Activated naive CD8-positive, alpha-beta T cell (primary cell): Measurements from ENCODE around the gene ST8SIA5.

Experiments
- H3K27ac Mint-ChIP-seq: one replicate; pipeline ENCODE4 v1.8.0; 2021; ENCODE audit warnings: mixed read lengths
- H3K27me3 Mint-ChIP-seq: one replicate; pipeline ENCODE4 v1.8.0; 2021; ENCODE audit warnings: mixed read lengths
- H3K36me3 Mint-ChIP-seq: one replicate; pipeline ENCODE4 v1.8.0; 2021; ENCODE audit warnings: mixed read lengths
- H3K4me1 Mint-ChIP-seq: one replicate; pipeline ENCODE4 v1.8.0; 2021; ENCODE audit warnings: low read depth, mixed read lengths
- H3K4me3 Mint-ChIP-seq: one replicate; pipeline ENCODE4 v1.8.0; 2021; ENCODE audit warnings: mild to moderate bottlenecking, mixed read lengths
- H3K9me3 Mint-ChIP-seq: one replicate; pipeline ENCODE4 v1.8.0; 2021; ENCODE audit warnings: low read depth, mixed read lengths

ST8SIA5 gene

DNA sequence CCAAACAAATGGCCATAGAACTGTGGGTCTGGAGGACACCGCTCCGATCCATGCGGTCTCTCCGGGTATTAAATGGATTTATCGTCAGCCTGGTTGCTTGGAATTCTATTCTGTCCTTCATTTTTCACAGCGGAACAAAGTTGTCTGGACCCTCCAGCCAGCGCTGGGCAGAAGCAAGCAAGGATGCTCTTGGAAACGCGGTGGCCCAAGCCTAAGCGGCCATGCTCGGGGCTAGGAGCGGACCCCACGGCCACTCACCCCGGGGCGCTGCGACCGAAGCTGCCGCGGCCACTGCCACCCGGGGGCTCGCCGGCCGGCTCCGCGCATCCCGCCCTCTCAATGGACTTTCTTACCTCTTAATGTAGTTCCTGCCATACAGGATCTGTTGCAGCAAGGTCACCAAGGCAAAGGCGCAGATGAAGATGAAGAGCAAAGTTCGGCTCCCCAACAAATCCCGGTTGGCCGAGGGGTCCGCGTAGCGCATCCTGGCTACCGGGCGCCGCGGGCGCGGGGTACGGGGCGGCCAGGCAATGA, 761 bp downstream of the ST8SIA5 start:
- H3K9me3 Mint-ChIP-seq: no peaks in the 10 kb centered on the region
- H3K27me3 Mint-ChIP-seq: peaks cover 39% of the 10 kb centered on the region
- no peaks in the 10 kb centered on the region for H3K36me3 Mint-ChIP-seq
- H3K4me1 Mint-ChIP-seq: peaks cover 21% of the 10 kb centered on the region
- no peak overlapping the region for H3K27ac Mint-ChIP-seq
- H3K4me3 Mint-ChIP-seq: no peak overlapping the region

DNA sequence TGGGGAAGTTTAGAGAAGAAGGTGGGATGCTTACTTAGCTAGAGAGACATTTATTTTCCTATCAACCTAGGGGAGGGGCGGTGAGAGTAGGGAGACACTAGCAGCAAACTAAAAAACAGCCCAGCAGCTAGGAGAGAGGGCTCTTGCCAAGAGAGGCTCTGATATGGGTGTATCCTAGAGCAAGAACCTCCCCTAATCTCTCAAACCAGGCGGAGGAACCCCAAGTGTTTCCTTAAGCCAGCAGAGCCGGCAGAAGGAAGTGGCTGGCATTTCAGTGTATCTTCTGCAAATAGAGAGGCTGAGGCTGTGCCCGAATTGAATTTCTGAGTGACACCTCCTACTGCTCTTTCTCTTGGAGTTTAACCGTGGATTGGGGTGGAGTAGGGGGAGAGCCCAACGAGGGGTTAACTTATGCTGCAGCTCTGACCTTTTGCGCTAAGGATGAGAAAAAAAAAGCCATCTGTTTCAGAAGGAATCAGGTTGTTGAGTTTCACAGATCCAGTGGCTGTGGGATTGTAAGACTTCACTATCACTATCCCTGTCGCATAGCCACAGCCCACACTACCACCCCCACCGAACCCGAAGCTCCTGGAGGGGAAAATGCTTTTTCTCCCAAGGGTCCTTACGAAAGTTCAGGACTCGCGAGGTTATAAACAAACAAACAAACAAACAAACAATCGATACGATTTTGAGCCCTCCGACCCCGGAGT, 1.4 kb downstream of the ST8SIA5 start:
- no peak overlapping the region for H3K27ac Mint-ChIP-seq
- H3K9me3 Mint-ChIP-seq: no peaks in the 10 kb centered on the region
- no peak overlapping the region for H3K4me3 Mint-ChIP-seq
- H3K27me3 Mint-ChIP-seq: peaks cover 34% of the 10 kb centered on the region
- H3K4me1 Mint-ChIP-seq: peaks cover 21% of the 10 kb centered on the region
- no peaks in the 10 kb centered on the region for H3K36me3 Mint-ChIP-seq

DNA sequence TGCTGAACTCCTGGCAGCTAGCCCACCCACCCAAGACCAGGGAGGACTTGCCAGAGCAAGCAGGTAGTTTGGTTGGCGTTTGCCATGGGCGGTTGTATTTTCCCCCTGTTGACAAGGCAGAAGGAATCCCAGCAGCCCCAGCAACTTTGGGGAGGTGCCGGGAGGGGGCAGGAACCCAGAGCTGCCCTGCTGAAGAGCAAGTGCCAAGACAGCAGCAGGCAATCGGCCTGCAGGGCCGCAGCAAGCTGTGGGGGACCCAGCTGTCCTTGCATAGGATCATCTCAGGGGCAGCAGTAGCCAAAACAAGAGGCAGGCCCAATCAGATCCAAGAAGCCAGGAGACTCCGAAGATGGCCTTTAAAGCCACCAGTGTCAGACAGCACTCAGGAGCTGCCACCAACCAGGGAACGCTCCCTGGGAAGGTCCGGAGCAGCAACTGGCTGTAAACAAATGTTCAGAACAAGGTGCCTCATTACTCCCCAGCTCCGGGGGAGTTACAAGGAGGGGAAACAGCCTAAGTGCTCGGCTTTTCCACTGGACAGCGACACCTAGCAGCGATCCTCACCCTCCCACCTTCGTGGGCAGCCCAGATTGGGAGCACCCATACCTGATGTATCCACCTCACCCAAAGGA, 2.1 kb downstream of the ST8SIA5 start:
- Mint-ChIP-seq H3K27me3 (peaks cover 34% of the 10 kb centered on the region), H3K27ac (no peak overlapping the region), H3K4me3 (no peak overlapping the region), H3K36me3 (no peaks in the 10 kb centered on the region), H3K9me3 (no peaks in the 10 kb centered on the region), H3K4me1 (peaks cover 21% of the 10 kb centered on the region)

DNA sequence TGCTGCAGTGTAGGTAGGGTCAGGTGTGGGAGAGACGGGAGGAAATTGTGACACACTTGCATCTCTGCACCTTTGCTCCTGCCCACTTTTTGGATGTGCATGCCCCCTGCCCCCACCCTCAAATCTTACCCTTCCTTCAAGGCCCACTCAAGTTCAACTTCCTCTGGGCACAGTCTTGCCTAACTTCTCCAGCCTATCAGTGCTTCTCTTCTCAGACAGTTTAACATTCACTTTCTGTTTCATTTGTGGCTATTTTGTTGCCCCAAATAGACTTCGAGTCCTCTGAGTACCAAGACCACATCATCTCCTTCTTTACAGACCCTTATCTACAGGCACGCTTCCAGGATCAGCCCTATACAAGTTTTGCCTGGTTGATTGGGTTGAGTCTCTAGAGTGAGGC, 2.7 kb downstream of the ST8SIA5 start:
- H3K9me3 Mint-ChIP-seq: no peaks in the 10 kb centered on the region
- no peak overlapping the region for H3K27ac Mint-ChIP-seq
- no peak overlapping the region for H3K4me3 Mint-ChIP-seq
- H3K4me1 Mint-ChIP-seq: peaks cover 21% of the 10 kb centered on the region
- no peaks in the 10 kb centered on the region for H3K36me3 Mint-ChIP-seq
- H3K27me3 Mint-ChIP-seq: peaks cover 31% of the 10 kb centered on the region

DNA sequence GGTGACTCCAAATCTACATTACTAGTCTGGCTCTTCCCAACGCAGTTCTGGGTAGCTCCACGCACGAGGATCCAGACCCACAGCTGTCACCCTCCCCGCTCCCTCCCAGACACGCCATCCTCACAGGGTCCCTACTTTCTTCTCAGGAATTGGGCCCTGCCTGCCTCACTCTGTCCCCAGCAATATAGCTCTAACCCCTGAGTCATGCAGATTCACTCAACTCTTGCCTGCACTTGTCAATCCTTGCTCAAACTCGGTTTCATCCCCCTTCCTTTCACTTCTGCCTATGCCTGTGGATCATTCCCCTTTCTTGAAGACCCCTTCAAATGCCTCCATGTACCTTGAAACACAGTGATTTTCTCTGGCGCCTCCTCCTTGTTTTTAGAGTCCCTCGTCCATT, 5.0 kb downstream of the ST8SIA5 start:
- no peaks in the 10 kb centered on the region for H3K36me3 Mint-ChIP-seq
- H3K4me1 Mint-ChIP-seq: peaks cover 14% of the 10 kb centered on the region
- H3K27me3 Mint-ChIP-seq: peaks cover 21% of the 10 kb centered on the region

DNA sequence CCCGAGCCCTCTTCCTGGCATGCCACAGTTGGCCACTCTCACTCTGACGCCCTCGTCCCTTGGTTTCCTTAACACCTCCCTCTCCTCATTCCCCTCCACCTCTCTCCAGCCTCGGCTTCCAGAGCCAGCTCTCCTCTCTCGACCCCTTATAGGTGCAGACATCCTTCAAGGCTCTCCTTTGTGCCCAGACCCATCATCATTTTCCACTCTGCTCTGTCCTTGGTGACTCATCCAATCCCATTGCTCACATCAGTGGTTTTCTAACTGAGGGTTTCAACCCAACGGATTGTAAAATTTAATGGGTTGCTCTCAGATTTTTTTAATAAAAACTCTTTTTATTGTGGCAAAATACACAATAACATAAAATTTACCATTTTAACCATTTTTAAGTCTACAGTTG, 6.2 kb downstream of the ST8SIA5 start:
- Mint-ChIP-seq H3K36me3 (no peaks in the 10 kb centered on the region), H3K4me1 (peaks cover 10% of the 10 kb centered on the region), H3K27ac (no peak overlapping the region), H3K4me3 (no peak overlapping the region), H3K9me3 (no peaks in the 10 kb centered on the region), H3K27me3 (peaks cover 30% of the 10 kb centered on the region)

More for the DNA sequence above, 5.0 kb downstream of the ST8SIA5 start:
- H3K9me3 Mint-ChIP-seq: no peaks in the 10 kb centered on the region
- no peak overlapping the region for H3K27ac Mint-ChIP-seq
- no peak overlapping the region for H3K4me3 Mint-ChIP-seq

DNA sequence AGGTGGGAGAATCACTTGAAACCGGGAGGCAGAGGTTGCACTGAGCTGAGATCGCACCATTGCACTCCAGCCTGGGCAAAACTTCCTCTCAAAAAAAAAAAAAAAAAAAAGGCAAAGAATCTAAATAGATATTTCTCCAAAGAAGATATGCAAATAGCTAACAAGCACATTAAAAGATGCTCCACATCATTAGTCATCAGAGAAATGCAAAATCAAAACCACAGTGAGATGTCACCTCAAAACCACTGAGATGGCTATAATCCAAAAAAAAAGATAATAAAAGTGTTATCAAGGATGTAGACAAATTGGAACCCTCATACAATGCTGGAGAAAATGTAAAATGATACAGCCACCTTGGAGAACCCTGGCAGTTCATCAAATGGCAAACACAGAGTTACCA, 8.4 kb downstream of the ST8SIA5 start:
- Mint-ChIP-seq H3K4me1 (no peaks in the 10 kb centered on the region), H3K4me3 (no peak overlapping the region), H3K9me3 (no peaks in the 10 kb centered on the region), H3K27me3 (peaks cover 24% of the 10 kb centered on the region), H3K36me3 (no peaks in the 10 kb centered on the region), H3K27ac (no peak overlapping the region)

DNA sequence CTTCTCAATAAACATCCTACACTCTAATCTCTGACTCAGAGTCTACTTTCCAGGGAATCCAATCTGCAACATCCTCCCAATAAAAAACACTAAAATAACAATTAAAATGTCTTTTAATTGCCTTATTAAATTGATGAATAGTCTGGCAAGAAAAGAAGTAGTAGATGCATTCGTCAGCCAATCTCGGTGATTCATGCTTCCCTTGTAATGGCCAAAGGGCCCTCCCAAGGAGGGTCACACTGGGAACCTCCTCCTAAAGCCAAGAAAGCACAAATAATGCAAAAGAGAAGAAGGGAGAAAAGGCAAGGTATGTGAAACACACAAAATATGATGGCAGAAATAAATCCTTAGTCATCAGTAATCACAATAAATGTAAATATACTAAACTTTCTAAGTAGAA, 16.8 kb downstream of the ST8SIA5 start:
- Mint-ChIP-seq H3K27ac (no peak overlapping the region), H3K4me3 (no peak overlapping the region), H3K4me1 (no peaks in the 10 kb centered on the region), H3K9me3 (no peaks in the 10 kb centered on the region), H3K27me3 (peaks cover 26% of the 10 kb centered on the region), H3K36me3 (no peaks in the 10 kb centered on the region)

DNA sequence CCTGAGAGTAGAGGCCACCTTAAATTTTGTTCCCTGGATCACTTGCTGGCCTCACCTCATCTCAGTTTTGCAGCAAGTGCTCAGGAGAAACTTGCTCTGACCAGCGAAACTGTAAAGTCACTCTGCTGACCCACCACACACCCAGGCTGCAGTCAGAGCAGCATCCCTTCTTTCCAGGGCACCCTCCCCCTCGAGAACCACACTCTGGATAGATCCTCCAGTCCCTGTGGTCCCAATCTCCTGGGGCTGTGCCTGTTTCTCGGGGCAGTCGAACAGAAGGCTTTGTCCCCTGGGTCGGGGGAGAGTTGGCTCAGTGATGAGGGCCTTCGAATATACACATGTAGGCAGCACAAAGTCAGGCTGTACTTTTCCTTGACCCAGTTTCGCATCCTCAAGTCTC, 18.4 kb downstream of the ST8SIA5 start:
- H3K36me3 Mint-ChIP-seq: no peaks in the 10 kb centered on the region
- no peaks in the 10 kb centered on the region for H3K4me1 Mint-ChIP-seq
- H3K27me3 Mint-ChIP-seq: peaks cover 22% of the 10 kb centered on the region
- H3K27ac Mint-ChIP-seq: no peak overlapping the region
- H3K4me3 Mint-ChIP-seq: no peak overlapping the region
- H3K9me3 Mint-ChIP-seq: no peaks in the 10 kb centered on the region

DNA sequence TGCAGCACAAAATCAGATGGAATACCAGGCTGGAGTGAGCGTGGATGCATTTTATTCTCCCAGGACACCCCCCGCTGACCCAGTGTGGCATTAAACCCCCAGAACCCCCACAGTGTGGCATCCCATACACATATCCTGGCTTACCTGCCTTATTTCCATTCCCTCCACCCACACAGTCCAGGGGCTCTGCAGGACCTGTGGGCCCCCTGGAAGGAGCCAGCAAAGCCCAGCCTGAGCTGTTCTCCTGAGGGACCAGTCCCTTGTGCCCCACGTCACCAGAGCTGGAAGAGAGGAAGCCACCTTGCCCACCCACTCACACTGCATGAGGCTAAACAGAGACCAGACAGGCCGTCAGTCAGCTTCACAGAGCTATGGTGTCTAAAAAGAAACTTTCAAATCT, 20.1 kb downstream of the ST8SIA5 start:
- no peak overlapping the region for H3K27ac Mint-ChIP-seq
- H3K4me3 Mint-ChIP-seq: no peak overlapping the region
- H3K9me3 Mint-ChIP-seq: no peaks in the 10 kb centered on the region
- peaks cover 18% of the 10 kb centered on the region for H3K27me3 Mint-ChIP-seq
- H3K4me1 Mint-ChIP-seq: no peaks in the 10 kb centered on the region
- no peaks in the 10 kb centered on the region for H3K36me3 Mint-ChIP-seq

DNA sequence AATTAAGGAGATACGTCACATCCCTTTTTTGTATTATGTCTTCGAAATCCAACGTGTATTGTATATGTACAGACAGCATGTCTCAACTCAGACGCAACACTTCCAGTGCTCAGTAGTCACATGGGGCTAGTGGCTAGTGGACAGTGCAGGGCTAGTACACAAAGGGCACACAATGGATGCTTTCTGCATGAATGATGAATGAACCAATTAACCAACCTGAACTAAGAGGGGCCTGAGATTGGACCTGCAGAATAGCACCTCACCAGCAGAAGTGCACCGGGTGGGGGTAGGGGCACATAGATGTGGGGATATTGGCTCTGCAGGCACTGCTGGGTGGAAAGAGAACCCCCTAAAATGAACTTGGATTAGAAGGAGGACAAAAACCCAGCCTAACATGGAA, 20.7 kb downstream of the ST8SIA5 start:
- no peak overlapping the region for H3K4me3 Mint-ChIP-seq
- H3K27ac Mint-ChIP-seq: no peak overlapping the region
- no peaks in the 10 kb centered on the region for H3K36me3 Mint-ChIP-seq
- no peaks in the 10 kb centered on the region for H3K4me1 Mint-ChIP-seq
- peaks cover 16% of the 10 kb centered on the region for H3K27me3 Mint-ChIP-seq
- H3K9me3 Mint-ChIP-seq: no peaks in the 10 kb centered on the region

DNA sequence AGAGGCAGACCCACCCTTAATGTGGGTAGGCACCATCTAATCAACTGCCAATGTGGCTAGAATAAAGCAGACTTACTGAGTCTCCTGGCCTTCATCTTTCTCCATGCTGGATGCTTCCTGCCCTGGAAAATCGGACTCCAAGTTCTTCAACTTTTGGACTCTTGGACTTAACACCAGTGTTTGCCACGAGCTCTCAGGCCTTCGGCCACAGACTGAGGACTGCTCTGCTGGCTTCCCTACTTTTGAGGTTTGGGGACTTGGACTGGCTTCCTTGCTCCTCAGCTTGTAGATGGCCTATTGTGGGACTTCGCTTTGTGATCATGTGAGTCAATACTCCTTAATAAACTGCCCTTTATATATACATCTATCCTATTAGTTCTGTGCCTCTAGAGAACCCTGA, 21.9 kb downstream of the ST8SIA5 start:
- Mint-ChIP-seq H3K36me3 (no peaks in the 10 kb centered on the region), H3K4me3 (no peak overlapping the region), H3K4me1 (no peaks in the 10 kb centered on the region), H3K27ac (no peak overlapping the region), H3K27me3 (peaks cover 12% of the 10 kb centered on the region), H3K9me3 (peaks cover 4% of the 10 kb centered on the region)

DNA sequence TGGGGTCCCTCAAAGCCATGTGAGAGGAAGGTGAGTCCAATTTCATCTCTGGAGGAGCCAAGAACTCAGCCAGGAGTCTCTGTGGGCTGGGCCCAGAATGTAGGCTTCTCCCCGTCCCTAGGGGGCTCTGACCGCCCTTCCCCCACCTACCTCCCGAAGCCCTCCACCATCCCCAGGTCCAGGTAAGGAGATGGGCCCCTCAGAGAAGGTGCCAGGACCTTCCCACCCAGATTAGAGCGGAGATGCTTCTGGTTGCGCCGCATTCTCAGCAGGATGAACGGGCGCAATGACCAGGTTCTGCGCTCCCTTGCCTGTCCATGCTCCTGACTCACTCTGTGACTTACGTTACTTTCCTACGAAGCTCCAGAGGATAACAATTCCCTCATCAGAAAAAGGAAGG, 23.0 kb downstream of the ST8SIA5 start:
- Mint-ChIP-seq H3K4me1 (no peaks in the 10 kb centered on the region), H3K36me3 (no peaks in the 10 kb centered on the region), H3K9me3 (peaks cover 4% of the 10 kb centered on the region), H3K4me3 (no peak overlapping the region), H3K27ac (no peak overlapping the region), H3K27me3 (peaks cover 13% of the 10 kb centered on the region)

DNA sequence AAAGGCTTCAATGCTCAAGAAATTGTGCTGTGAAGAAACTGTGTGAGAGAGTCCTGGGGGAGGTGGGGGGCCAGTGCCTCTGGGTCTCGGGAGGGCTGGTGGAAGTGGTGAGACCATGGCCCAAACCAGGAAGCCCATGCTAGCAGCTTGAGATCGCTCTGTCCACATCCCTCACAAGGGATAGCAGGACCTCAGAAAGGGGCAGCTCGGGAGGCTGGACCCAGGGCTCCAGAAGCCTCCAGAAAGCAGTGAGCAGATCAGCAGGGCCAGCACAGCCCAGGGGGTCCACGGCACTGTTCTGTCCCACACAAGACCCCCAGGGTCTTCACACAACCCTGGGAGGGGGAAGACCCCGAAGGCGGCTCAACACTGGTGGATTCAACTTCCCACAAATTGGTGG, 24.1 kb downstream of the ST8SIA5 start:
- Mint-ChIP-seq H3K9me3 (peaks cover 4% of the 10 kb centered on the region), H3K27ac (no peak overlapping the region), H3K36me3 (no peaks in the 10 kb centered on the region), H3K27me3 (peaks cover 13% of the 10 kb centered on the region), H3K4me1 (no peaks in the 10 kb centered on the region), H3K4me3 (no peak overlapping the region)

DNA sequence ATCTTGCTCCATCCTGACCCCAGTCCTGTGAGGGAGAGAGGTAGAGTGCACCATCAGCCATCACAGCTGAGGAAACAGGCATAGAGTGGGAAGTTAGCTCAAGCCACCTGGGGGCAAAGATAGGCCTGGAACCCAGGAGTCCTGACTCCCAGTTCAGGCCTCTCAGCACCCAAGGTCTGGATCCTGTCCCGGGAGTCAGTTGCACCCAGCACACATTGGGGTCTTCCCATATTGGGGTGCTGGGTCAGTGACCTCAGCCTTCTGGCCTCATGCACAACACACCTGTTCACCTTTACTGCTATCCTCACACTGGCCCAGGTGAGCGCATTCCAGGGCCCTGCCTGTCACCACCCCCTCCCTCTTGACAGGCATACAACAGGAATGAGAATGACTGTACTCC, 24.7 kb downstream of the ST8SIA5 start:
- no peak overlapping the region for H3K4me3 Mint-ChIP-seq
- H3K36me3 Mint-ChIP-seq: no peaks in the 10 kb centered on the region
- H3K27ac Mint-ChIP-seq: no peak overlapping the region
- H3K27me3 Mint-ChIP-seq: peaks cover 11% of the 10 kb centered on the region
- peaks cover 4% of the 10 kb centered on the region for H3K9me3 Mint-ChIP-seq
- no peaks in the 10 kb centered on the region for H3K4me1 Mint-ChIP-seq

DNA sequence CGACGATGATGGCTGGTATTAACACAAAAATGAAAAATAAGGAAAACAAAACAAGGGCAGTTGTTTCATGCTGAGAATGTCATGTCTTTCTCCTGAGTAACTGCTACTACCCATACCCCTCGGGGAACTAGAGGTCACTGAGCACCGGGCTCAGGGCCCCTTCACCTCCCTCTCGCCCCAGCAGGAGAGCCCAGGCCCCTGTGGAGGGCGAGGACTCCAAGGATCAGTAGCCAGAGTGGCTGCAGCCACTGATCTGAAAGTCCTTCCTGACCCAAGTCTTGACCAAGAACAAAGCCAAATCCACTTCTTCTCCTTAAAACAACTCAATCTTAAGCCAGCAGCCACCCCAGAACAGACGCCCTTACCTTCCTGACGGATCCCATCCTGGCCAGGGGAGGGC, 25.5 kb downstream of the ST8SIA5 start:
- Mint-ChIP-seq H3K4me1 (no peaks in the 10 kb centered on the region), H3K36me3 (no peaks in the 10 kb centered on the region), H3K27ac (no peak overlapping the region), H3K27me3 (peaks cover 8% of the 10 kb centered on the region), H3K9me3 (peaks cover 4% of the 10 kb centered on the region), H3K4me3 (no peak overlapping the region)
